Measurements from ENCODE around the gene RPL10L. TPM values are rescaled to one million over a fixed set of nuclear protein-coding genes. Genes with fewer than 3 reads are reported as not detected.

Gene RPL10L
- total RNA-seq, 2 experiments from 2014 or later: not detected

DNA sequence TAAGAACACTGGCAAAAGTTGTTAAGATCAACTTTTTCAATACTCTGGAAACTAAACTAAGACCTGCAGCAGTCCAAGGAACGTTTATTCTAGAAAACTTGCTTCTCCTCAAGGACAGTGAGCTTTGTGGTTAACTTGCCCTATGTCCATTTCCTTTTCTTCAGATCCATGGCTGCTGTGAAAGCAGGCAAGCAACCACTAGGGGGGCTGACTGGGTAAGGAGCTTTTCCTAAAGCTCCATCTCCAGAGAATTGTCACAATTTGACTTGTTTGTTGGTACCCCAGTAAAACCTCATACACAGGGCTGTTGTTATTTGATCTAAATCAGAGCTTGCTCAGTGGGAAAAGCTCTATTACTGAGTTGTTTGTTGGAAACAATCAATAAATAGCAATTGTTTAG, 10.1 kb upstream of the RPL10L start:
- CTCF ChIA-PET: no interaction called here
- POLR2A ChIA-PET: no interaction called here
- DNase-seq: no peak
- H3K9me3 Mint-ChIP-seq: peaks cover 14% of the 10 kb centered on the region
- H3K4me1 Mint-ChIP-seq (ENCODE audit: low read depth): no peaks in the 10 kb centered on the region
- no peak overlapping the region for H3K4me3 Mint-ChIP-seq
- H3K27ac Mint-ChIP-seq: no peak overlapping the region
- TF ChIP-seq, protein P1, sequence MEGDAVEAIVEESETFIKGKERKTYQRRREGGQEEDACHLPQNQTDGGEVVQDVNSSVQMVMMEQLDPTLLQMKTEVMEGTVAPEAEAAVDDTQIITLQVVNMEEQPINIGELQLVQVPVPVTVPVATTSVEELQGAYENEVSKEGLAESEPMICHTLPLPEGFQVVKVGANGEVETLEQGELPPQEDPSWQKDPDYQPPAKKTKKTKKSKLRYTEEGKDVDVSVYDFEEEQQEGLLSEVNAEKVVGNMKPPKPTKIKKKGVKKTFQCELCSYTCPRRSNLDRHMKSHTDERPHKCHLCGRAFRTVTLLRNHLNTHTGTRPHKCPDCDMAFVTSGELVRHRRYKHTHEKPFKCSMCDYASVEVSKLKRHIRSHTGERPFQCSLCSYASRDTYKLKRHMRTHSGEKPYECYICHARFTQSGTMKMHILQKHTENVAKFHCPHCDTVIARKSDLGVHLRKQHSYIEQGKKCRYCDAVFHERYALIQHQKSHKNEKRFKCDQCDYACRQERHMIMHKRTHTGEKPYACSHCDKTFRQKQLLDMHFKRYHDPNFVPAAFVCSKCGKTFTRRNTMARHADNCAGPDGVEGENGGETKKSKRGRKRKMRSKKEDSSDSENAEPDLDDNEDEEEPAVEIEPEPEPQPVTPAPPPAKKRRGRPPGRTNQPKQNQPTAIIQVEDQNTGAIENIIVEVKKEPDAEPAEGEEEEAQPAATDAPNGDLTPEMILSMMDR (IDR thresholded peaks at IDR 0.05): no peak
- H3K36me3 Mint-ChIP-seq (ENCODE audit: low read depth): no peaks in the 10 kb centered on the region
- intact Hi-C loops (cut with micrococcal nuclease): no loop called here
- no peaks in the 10 kb centered on the region for H3K27me3 Mint-ChIP-seq
- no peak for ATAC-seq

DNA sequence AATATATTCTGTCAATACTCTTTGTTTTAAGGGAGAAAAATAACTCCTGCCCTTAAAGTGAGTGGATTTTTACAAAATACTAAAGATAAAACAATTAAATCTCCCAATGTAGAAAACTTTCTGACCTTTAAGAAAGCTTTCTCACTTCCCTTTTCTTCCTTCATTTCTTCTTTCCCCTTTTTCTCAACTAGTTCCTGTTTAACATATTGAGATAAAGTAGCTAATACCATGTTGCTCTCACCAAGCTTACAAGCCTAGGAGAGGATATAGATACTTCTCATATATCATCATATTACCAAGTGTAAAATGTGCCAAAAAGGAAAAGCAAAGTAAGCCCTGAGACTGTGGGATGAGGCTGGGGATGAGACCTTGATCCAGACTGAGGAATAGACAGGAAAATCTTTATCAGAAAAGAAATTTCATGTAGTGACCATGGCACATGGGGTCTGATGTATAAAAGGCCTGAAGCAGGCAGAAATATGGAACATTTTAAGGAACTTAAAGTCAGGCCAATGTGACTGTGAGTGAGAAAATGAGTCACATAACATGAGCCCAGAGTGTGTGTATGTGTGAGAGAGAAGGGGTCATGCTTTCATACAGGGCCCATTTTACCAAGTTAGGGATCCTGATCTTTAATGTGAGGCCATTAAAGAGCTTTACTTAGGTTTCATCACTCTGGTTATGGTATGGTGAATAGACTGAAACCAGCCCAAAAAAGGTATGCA, 1.6 kb upstream of the RPL10L start:
- Mint-ChIP-seq H3K27ac (no peak overlapping the region), H3K4me1 (ENCODE audit: low read depth) (no peaks in the 10 kb centered on the region), H3K27me3 (no peaks in the 10 kb centered on the region), H3K36me3 (ENCODE audit: low read depth) (no peaks in the 10 kb centered on the region), H3K9me3 (peaks cover 4% of the 10 kb centered on the region), H3K4me3 (no peak overlapping the region)
- CTCF ChIA-PET: no interaction called here
- POLR2A ChIA-PET: no interaction called here
- intact Hi-C loops (cut with micrococcal nuclease): no loop called here
- TF ChIP-seq, protein P1 (IDR thresholded peaks at IDR 0.05): no peak
- DNase-seq (no peak), ATAC-seq (no peak)

DNA sequence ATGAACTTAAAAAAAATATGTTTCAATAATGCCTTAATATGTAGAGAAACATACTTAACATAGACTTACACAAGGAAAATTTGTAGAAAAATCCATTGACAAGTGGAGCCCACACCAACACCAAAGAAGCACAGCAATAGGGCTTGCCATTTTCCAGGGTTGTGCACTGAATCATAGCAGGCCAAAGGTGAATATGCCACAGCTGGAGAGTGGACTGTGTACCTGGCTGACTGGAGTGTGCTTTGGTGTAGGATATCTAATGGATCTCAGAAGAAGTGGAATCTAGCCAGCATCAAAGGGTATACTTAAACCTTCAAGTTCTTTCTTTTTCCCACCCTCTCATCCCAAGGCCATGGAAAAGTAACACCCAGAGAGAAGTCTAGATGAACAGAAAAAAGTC, 4.8 kb downstream of the RPL10L start:
- Mint-ChIP-seq H3K27ac (no peak overlapping the region), H3K36me3 (ENCODE audit: low read depth) (no peaks in the 10 kb centered on the region), H3K9me3 (peaks cover 17% of the 10 kb centered on the region), H3K4me3 (no peak overlapping the region), H3K27me3 (no peaks in the 10 kb centered on the region), H3K4me1 (ENCODE audit: low read depth) (no peaks in the 10 kb centered on the region)
- CTCF ChIA-PET: no interaction called here
- POLR2A ChIA-PET: no interaction called here
- no peak for DNase-seq
- no peak for ATAC-seq
- TF ChIP-seq, protein P1 (IDR thresholded peaks at IDR 0.05): no peak
- intact Hi-C loops (cut with micrococcal nuclease): no loop called here

DNA sequence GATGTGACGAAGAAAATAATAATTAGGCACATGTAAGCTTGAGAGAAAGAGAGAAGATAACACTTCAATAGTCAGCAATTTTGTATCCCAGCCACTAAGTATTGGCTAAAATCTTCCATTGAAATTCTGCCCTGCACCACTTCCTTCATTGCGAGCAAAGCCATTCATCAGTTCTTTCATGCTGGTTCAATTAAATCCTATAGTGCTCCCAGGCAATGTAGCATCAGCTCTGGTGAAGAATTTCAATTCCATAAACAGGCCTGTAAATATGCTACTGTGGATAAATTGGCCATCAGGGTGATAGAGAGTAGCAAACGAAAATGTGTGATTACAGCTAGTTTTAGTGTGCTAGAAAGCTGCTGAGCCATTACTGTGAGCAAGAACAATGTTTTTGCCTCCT, 24.7 kb downstream of the RPL10L start:
- DNase-seq (no peak), ATAC-seq (no peak)
- CTCF ChIA-PET: no interaction called here
- Mint-ChIP-seq H3K27me3 (no peaks in the 10 kb centered on the region), H3K27ac (no peak overlapping the region), H3K4me3 (no peak overlapping the region), H3K9me3 (peaks cover 6% of the 10 kb centered on the region), H3K36me3 (ENCODE audit: low read depth) (no peaks in the 10 kb centered on the region), H3K4me1 (ENCODE audit: low read depth) (no peaks in the 10 kb centered on the region)
- intact Hi-C loops (cut with micrococcal nuclease): no loop called here
- TF ChIP-seq, protein P1 (IDR thresholded peaks at IDR 0.05): no peak
- POLR2A ChIA-PET: no interaction called here

Measured in activated CD8-positive, alpha-beta T cell treated with anti-CD3 and anti-CD28 coated beads for 36 hours (primary cell).